BE2C (cell line): ENCODE results near the gene CREB5.

ENCODE experiments used
- DNase-seq: peaks from one replicate; pipeline ENCODE4 v3.0.0-alpha.2; 2020
- H3K27me3 ChIP-seq: fragments of 250-450 bp; sonication (Bioruptor Pico); 2 replicates; pipeline ENCODE4 v1.5.1; 2020; ENCODE audit warnings: mild to moderate bottlenecking
- H3K36me3 ChIP-seq: fragments of 250-450 bp; sonication (Bioruptor Pico); 2 replicates; pipeline ENCODE4 v1.5.1; 2020; ENCODE audit warnings: mild to moderate bottlenecking
- H3K4me1 ChIP-seq: fragments of 250-450 bp; sonication (Bioruptor Pico); 2 replicates; pipeline ENCODE4 v1.5.1; 2020
- H3K4me3 ChIP-seq: 2 replicates; pipeline ENCODE4 v1.5.1; 2011; ENCODE audit warnings: low read depth, low read length
- H3K9me3 ChIP-seq: fragments of 250-450 bp; sonication (Bioruptor Pico); 2 replicates; pipeline ENCODE4 v1.5.1; 2020
- CTCF ChIP-seq: IDR thresholded peaks from 2 replicates; pipeline ENCODE4 v1.5.1; 2012; ENCODE audit warnings: mild to moderate bottlenecking, low read depth, low read length

CREB5 gene

GRCh38 chr7:28724563-28724962 lies 312.2 kb downstream of the CREB5 start:
- no peak for DNase-seq
- no peaks in the 10 kb centered on the region for H3K9me3 ChIP-seq
- H3K4me1 ChIP-seq: peaks cover 18% of the 10 kb centered on the region
- H3K4me3 ChIP-seq: no peak overlapping the region
- no peaks in the 10 kb centered on the region for H3K36me3 ChIP-seq
- no peaks in the 10 kb centered on the region for H3K27me3 ChIP-seq
- no peak for TF ChIP-seq CTCF

GRCh38 chr7:28725045-28725642 lies 312.8 kb downstream of the CREB5 start:
- no peaks in the 10 kb centered on the region for H3K36me3 ChIP-seq
- no peak for TF ChIP-seq CTCF
- H3K4me3 ChIP-seq: no peak overlapping the region
- H3K27me3 ChIP-seq: no peaks in the 10 kb centered on the region
- no peak for DNase-seq
- peaks cover 18% of the 10 kb centered on the region for H3K4me1 ChIP-seq
- no peaks in the 10 kb centered on the region for H3K9me3 ChIP-seq

GRCh38 chr7:28725911-28726310 lies 313.6 kb downstream of the CREB5 start:
- Histone ChIP-seq H3K9me3 (no peaks in the 10 kb centered on the region), H3K36me3 (no peaks in the 10 kb centered on the region), H3K4me1 (peaks cover 18% of the 10 kb centered on the region), H3K4me3 (no peak overlapping the region), H3K27me3 (no peaks in the 10 kb centered on the region)
- TF ChIP-seq CTCF: no peak
- no peak for DNase-seq

- Histone ChIP-seq H3K4me1 (peaks cover 18% of the 10 kb centered on the region), H3K9me3 (no peaks in the 10 kb centered on the region), H3K27me3 (no peaks in the 10 kb centered on the region), H3K4me3 (no peak overlapping the region), H3K36me3 (no peaks in the 10 kb centered on the region)
- no peak for TF ChIP-seq CTCF
- peak; percentile 44 for DNase-seq
Observed at GRCh38 chr7:28726555-28726954, 314.2 kb downstream of the CREB5 start.

GRCh38 chr7:28729281-28729680 lies 317.0 kb downstream of the CREB5 start:
- Histone ChIP-seq H3K4me3 (no peak overlapping the region), H3K4me1 (peaks cover 18% of the 10 kb centered on the region), H3K9me3 (no peaks in the 10 kb centered on the region), H3K36me3 (no peaks in the 10 kb centered on the region), H3K27me3 (no peaks in the 10 kb centered on the region)
- no peak for TF ChIP-seq CTCF
- no peak for DNase-seq

GRCh38 chr7:28729727-28730126 lies 317.4 kb downstream of the CREB5 start:
- Histone ChIP-seq H3K36me3 (no peaks in the 10 kb centered on the region), H3K27me3 (no peaks in the 10 kb centered on the region), H3K9me3 (no peaks in the 10 kb centered on the region), H3K4me1 (peaks cover 18% of the 10 kb centered on the region), H3K4me3 (no peak overlapping the region)
- DNase-seq: no peak
- no peak for TF ChIP-seq CTCF
